Right lobe of liver (tissue), 4 donors: ENCODE measurements around the gene HECA.

Experiments used
- CTCF ChIP-seq, 4 donors: fragments of 200-600 bp in 3 of 4; fragments of 450-650 bp in 1 of 4; IDR thresholded peaks; one replicate each; pipeline versions ENCODE4 v1.5.1 to v1.8.0; 2016 to 2022; ENCODE audit warnings: antibody characterized with exemption in 4 of 4, mild to moderate bottlenecking in 2 of 4
- POLR2A ChIP-seq: fragments of 450-650 bp; IDR thresholded peaks from one replicate; pipeline ENCODE4 v1.6.1; 2017; ENCODE audit warnings: antibody characterized with exemption, mild to moderate bottlenecking
- donor health status: DM: no; HTN: no; CAD: no.
- donor health status: DM: no; HTN: no; CAD: no.
- donor health status: DM: no; HTN: yes; CAD: no.

- TF ChIP-seq CTCF (IDR thresholded peaks at IDR 0.05) (no peak), POLR2A (no peak)
These were observed 10.8 kb downstream of the HECA start for GRCh38 chr6:139145661-139146060.
